Gastrocnemius medialis (tissue), 4 donors: ENCODE measurements around the gene FAM3D. TPM values are rescaled to one million over a fixed set of nuclear protein-coding genes. Genes with fewer than 3 reads are reported as not detected.

Experiments used
- ATAC-seq, 2 donors: fragments of 150-250 bp; one replicate each; pipeline ENCODE4 v1.9.1; 2016
- DNase-seq, 2 donors: peaks; one replicate each; pipeline ENCODE4 v3.0.0-alpha.2; 2019
- H3K27ac ChIP-seq, 4 donors: fragments of 200-600 bp; sonication (generic); 1 replicate in 1 of 4; 2 replicates in 3 of 4; pipeline ENCODE4 v1.5.1; 2016 to 2018; ENCODE audit warnings: mild to moderate bottlenecking in 2 of 4, moderate library complexity in 1 of 4
- H3K27me3 ChIP-seq, 3 donors: fragments of 200-600 bp; sonication (generic) in 2 of 3; 1 replicate in 1 of 3; 2 replicates in 2 of 3; pipeline versions ENCODE4 v1.5.1 to v1.6.0; 2016 to 2019; ENCODE audit warnings: mild to moderate bottlenecking in 1 of 3, moderate library complexity in 1 of 3
- H3K36me3 ChIP-seq, 2 donors: fragments of 200-600 bp; sonication (generic) in 1 of 2; one replicate each; pipeline ENCODE4 v1.5.1; 2017 to 2018
- H3K4me1 ChIP-seq, 2 donors: fragments of 200-600 bp; sonication (generic) in 1 of 2; one replicate each; pipeline ENCODE4 v1.5.1; 2016 to 2017; ENCODE audit warnings: mild to moderate bottlenecking in 2 of 2
- H3K4me3 ChIP-seq, 4 donors: fragments of 200-600 bp; sonication (generic) in 3 of 4; 1 replicate in 1 of 4; 2 replicates in 3 of 4; pipeline ENCODE4 v1.5.1; 2016 to 2019; ENCODE audit warnings: mild to moderate bottlenecking in 2 of 4
- H3K9me3 ChIP-seq, 3 donors: fragments of 200-600 bp; sonication (generic) in 2 of 3; 1 replicate in 1 of 3; 2 replicates in 2 of 3; pipeline ENCODE4 v1.5.1; 2016 to 2019
- CTCF ChIP-seq, 5 experiments: fragments of 450-650 bp in 3 of 5; fragments of 200-600 bp in 2 of 5; sonication (generic) in 2 of 5; IDR thresholded peaks in 4 of 5; conservative IDR thresholded peaks in 1 of 5; 1 replicate in 4 of 5; 2 replicates in 1 of 5; pipeline ENCODE4 v1.5.1; 2016 to 2019; ENCODE audit warnings: antibody characterized with exemption in 5 of 5, mild to moderate bottlenecking in 3 of 5, moderate library complexity in 3 of 5
- POLR2A ChIP-seq, 2 donors: fragments of 450-650 bp; IDR thresholded peaks; one replicate each; pipeline ENCODE4 v1.6.1; 2017; ENCODE audit warnings: antibody characterized with exemption in 2 of 2, mild to moderate bottlenecking in 2 of 2, moderate library complexity in 2 of 2
- in situ Hi-C, 4 donors: fragments of 200-750 bp; cut with MboI; loops; one replicate each; pipeline versions ENCODE4 v1.15.0 to v1.8.0; 2017; ENCODE audit warnings: low sequenced_read_pairs in 4 of 4
- intact Hi-C: fragments of 100-400 bp; cut with DNase I; formaldehyde crosslinking; loops from one replicate; pipeline ENCODE4 v1.15.1; 2023; ENCODE audit warnings: low total_unique reads
- total RNA-seq, 4 donors: library from RNA; depleted of rRNA; stranded (reverse); fragments of >200 nt; gene quantifications; one replicate each; pipeline versions ENCODE4 v1.1.0 to v1.2.3, GENCODE V29; 2016

Gene FAM3D
- total RNA-seq, 4 donors from 2014 or later = 0.83 TPM; not detected in 3

- intact Hi-C loops = no loop called here
- ATAC-seq (no peak), DNase-seq (no peak)
Observed at GRCh38 chr3:58670506-58671135, 4.0 kb upstream of the FAM3D start.

DNA sequence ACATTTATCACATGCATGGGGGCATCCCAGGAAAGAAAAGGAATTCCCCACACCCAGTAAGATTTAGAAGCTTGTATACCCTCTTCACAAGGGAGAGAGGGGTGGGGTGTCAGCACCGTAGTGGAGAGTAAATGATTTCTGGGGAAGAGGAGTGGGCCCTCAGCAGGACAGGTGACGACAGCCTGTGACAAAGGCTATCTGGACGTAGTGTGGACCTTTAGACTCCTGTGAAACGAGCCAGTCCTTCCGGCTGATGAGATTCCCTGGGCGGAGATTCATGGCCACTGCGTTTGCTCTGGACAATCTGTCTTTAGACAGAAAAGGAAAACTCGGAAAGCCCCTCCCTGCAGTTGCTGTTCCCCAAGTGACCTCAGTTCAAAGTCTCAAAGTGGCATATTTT lies 1.7 kb upstream of the FAM3D start:
- Histone ChIP-seq H3K27me3 (no peaks in the 10 kb centered on the region), H3K4me1 (no peaks in the 10 kb centered on the region), H3K9me3 (no peaks in the 10 kb centered on the region), H3K36me3 (no peaks in the 10 kb centered on the region), H3K4me3 (no peak overlapping the region), H3K27ac (no peak overlapping the region)
- ATAC-seq (no peak), DNase-seq (no peak)
- no peak for TF ChIP-seq POLR2A (IDR thresholded peaks at IDR 0.05)
- no peak for TF ChIP-seq CTCF (IDR thresholded peaks at IDR 0.05 in 4 of 5, conservative IDR thresholded peaks at IDR 0.05 in 1 of 5)
- intact Hi-C loops (no loop called here), in situ Hi-C loops (no loop called here)

More at GRCh38 chr3:58670506-58671135, 4.0 kb upstream of the FAM3D start:
- TF ChIP-seq POLR2A (IDR thresholded peaks at IDR 0.05) (no peak), CTCF (IDR thresholded peaks at IDR 0.05 in 4 of 5, conservative IDR thresholded peaks at IDR 0.05 in 1 of 5) (no peak)
- no peaks in the 10 kb centered on the region for H3K36me3 ChIP-seq
- in situ Hi-C loops = no loop called here
- H3K9me3 ChIP-seq = no peaks in the 10 kb centered on the region
- H3K27me3 ChIP-seq = no peaks in the 10 kb centered on the region
- no peaks in the 10 kb centered on the region for H3K4me1 ChIP-seq
- H3K4me3 ChIP-seq = no peak overlapping the region
- no peak overlapping the region for H3K27ac ChIP-seq

DNA sequence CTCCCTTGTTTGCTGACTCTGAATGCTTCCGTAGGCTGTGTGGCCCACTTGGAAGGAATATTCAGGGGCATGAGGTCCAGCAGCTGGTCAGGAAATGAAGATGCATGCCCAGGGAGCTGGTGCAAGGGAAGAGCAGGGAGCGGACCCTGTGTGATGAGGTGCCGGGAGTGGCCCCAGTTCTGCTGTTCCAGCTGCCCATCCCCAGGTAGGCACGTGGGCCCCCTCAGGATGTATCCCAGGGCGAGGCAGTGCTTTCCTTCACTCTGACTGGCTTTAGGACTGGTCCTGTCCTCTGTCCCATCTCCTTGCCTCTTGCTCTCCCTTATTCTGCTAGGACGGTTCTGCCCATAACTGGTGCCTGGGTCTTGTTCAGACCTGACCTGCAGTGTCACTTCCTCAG lies 1.1 kb upstream of the FAM3D start:
- Histone ChIP-seq H3K36me3 (no peaks in the 10 kb centered on the region), H3K4me3 (no peak overlapping the region), H3K27me3 (no peaks in the 10 kb centered on the region), H3K4me1 (no peaks in the 10 kb centered on the region), H3K27ac (no peak overlapping the region), H3K9me3 (no peaks in the 10 kb centered on the region)
- in situ Hi-C loops = no loop called here
- DNase-seq = no peak
- intact Hi-C loops = no loop called here
- no peak for ATAC-seq
- no peak for TF ChIP-seq POLR2A (IDR thresholded peaks at IDR 0.05)

DNA sequence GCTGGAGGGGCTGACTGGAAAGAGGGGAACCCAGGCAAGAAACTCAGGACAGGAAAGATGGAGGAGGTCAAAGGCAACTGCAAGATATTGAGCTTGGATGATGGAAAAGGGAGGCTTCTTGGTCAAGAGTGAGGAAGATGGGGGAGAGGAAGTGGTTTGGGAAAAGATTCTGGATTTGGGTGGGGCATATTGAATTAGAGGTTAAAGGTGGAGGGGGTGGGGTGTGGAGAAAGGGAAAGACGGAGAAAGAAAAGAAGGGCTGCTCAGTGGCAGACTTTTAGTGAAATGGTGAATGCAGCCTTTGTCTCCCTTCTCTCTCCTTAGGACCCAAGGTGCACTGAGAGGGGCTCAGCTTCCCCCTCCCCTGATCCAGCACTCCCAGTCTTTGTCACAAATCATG lies 655 bp upstream of the FAM3D start:
- no peaks in the 10 kb centered on the region for H3K27me3 ChIP-seq
- H3K36me3 ChIP-seq = no peaks in the 10 kb centered on the region
- no peak for DNase-seq
- no peak overlapping the region for H3K27ac ChIP-seq
- H3K9me3 ChIP-seq = no peaks in the 10 kb centered on the region
- no peaks in the 10 kb centered on the region for H3K4me1 ChIP-seq
- no peak overlapping the region for H3K4me3 ChIP-seq
- intact Hi-C loops (no loop called here), in situ Hi-C loops (no loop called here)
- no peak for ATAC-seq
- no peak for TF ChIP-seq CTCF (IDR thresholded peaks at IDR 0.05 in 4 of 5, conservative IDR thresholded peaks at IDR 0.05 in 1 of 5)
- no peak for TF ChIP-seq POLR2A (IDR thresholded peaks at IDR 0.05)

DNA sequence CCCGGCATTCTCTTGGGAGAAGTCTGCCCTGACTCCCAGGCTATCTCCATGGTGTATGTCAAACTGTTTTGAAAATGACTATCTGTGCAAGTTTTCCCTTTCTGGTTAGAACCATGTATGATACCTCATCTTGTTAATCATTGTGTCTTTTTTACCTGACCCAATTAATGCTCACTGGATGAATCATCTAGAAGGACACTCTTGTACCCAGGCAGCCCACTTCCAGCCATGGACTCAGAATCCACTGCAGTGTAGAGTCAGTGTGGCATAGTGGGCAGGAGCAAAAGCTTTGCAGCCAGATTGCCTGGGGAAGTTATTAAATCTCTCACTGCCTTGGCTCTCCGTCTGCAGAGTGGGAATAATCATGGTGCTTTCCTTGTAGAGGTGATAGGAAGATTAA lies 1.2 kb downstream of the FAM3D start:
- TF ChIP-seq CTCF (IDR thresholded peaks at IDR 0.05 in 4 of 5, conservative IDR thresholded peaks at IDR 0.05 in 1 of 5) (no peak), POLR2A (IDR thresholded peaks at IDR 0.05) (no peak)
- in situ Hi-C loops = no loop called here
- Histone ChIP-seq H3K27me3 (no peaks in the 10 kb centered on the region), H3K4me3 (no peak overlapping the region), H3K27ac (no peak overlapping the region), H3K36me3 (no peaks in the 10 kb centered on the region), H3K4me1 (no peaks in the 10 kb centered on the region), H3K9me3 (no peaks in the 10 kb centered on the region)
- DNase-seq (no peak), ATAC-seq (no peak)
- intact Hi-C loops = no loop called here
